ENCODE results near the gene LAIR1.
"Not testable (repeated sequence)": the region's sequence is repeated elsewhere in the genome, so short reads cannot be mapped to it uniquely, and the experiment has no call there.

- not testable (repeated sequence) for TF ChIP-seq CTCF (IDR thresholded peaks at IDR 0.05; ENCODE audit: insufficient read depth, low read length, poor library complexity, severe bottlenecking); EZH2phosphoT487 (conservative IDR thresholded peaks at IDR 0.05; ENCODE audit: low read length)
Observed at GRCh38 chr19:54322934-54323333, 41.8 kb downstream of the LAIR1 start.

Data from SU-DHL-6 (cell line).